HG03442 (cell line): Measurements from ENCODE around the gene PTPRH.

Experiments used
- ATAC-seq: cut with Tn5 transposase; IDR thresholded peaks from one replicate; pipeline ENCODE4 v1.9.1; 2021; ENCODE audit warnings: mild to moderate bottlenecking, moderate library complexity; ENCODE audit not compliant: unreplicated experiment

PTPRH gene

GRCh38 chr19:55245236-55245904, 36.1 kb upstream of the PTPRH start:
- no peak for ATAC-seq

GRCh38 chr19:55244004-55244680, 34.8 kb upstream of the PTPRH start:
- ATAC-seq: no peak

DNA sequence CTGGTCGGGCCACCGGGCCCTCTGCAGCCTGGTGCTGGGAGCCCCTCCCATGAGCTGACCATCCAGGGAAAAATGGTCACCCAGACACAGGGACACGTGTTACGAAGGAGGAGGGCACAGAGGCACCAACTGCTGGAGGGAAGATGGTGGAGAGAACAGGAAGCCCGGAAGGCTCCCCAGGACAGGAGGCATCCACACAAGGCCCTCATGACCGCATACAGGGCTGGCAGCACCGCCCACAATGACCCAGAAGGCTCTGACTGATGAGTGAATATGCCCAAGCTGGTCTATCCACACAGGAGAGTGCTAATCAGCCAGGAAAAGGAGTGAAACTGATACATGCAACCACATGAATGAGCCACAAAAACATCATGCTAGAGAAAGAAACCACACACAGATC, 33.2 kb upstream of the PTPRH start:
- ATAC-seq: no peak

- no peak for ATAC-seq
Measured at GRCh38 chr19:55241935-55242464, 32.7 kb upstream of the PTPRH start.

DNA sequence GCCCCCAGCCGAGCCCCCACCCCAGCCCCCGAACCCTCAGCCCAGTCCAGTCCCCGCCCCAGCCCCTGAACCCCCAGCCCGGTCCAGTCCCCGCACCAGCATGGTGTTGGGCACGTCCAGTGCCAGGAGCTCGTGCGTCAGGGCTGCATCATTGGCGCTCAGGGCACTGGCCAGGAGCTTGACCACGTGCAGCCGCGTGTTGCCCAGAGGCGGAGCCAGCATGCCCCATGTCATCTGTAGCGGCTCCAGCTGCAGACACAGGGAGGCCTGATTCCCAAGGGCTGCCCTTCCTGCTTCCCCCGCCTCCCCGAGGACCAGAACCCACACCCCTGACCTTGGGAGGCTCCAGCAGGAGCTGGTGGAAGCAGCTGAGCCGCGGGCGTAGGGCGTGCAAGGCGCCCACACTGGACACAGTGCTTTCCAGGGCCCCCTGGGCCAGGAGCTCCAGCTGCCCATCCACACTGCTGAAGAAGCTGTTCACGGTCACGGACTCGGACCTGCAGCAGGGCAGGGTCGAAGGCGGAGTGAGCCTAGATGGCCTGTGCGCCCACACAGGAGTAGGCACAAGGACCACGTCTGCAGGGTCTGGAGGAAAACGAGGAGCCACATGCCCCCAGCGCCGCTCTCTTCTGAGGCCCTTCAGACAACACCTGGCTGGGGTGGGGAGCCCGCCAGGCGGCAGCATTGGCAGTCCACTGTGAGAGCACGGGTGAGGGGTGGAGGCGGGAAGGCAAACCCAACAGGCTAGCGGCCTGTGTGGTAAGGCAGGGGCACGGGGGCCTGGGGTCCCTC, 32.0 kb upstream of the PTPRH start:
- no peak for ATAC-seq

DNA sequence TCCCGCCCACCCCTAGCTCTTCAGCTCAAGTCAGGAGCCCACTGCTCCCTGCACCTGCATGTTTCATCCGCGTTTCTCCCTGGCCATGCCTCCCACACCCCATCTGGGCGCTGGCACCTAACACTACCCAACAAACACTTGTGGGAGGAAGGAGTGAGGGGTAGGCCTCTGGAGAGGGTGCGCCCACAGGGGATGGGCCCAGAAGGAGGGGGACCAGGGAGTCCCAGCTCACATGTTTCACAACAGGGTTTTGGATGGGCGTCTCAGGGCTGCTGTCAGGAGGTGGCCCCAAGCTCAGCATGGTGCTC, 31.4 kb upstream of the PTPRH start:
- no peak for ATAC-seq

DNA sequence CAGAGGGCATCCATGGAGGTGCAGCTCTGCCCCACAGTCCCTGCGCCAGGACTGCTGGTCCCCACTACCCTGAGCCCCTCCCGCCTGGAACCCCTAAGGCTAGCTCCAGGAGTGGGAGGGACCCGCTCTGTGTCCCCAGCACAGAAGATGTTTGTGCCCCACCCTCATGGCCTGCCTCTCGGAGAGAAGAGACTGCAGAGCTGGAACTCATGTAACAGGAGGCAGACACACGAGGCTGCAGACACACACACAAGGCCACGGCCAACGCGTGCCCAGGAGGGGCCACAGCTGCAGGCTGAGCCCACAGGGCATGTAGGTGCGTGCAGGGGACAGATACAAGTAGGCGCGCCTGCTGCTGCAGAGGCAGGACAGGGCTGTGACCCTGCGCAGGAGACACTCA, 29.7 kb upstream of the PTPRH start:
- ATAC-seq: no peak

- no peak for ATAC-seq
Measured at GRCh38 chr19:55238030-55238429, 28.7 kb upstream of the PTPRH start.

GRCh38 chr19:55232986-55233385, 23.7 kb upstream of the PTPRH start:
- no peak for ATAC-seq

DNA sequence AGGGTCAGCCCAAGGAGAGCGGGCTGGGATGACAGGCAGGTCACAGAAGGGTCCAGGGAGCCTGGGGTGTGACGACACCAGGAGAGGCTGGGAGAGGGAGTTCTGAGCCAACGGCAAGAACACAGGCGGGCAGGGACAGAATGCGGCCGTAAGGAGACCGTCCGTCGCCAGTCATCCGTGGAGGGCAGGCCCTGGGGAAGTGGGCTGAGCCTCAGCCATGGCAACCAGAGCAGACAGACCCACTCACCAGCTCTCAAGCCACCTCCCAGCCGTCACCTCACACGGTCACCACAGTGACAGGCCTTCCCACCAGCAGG, 22.9 kb upstream of the PTPRH start:
- ATAC-seq: no peak

- no peak for ATAC-seq
Measured at GRCh38 chr19:55231391-55232285, 22.3 kb upstream of the PTPRH start.

GRCh38 chr19:55230780-55231179, 21.5 kb upstream of the PTPRH start:
- ATAC-seq: no peak

GRCh38 chr19:55230329-55230728, 21.0 kb upstream of the PTPRH start:
- ATAC-seq: no peak

DNA sequence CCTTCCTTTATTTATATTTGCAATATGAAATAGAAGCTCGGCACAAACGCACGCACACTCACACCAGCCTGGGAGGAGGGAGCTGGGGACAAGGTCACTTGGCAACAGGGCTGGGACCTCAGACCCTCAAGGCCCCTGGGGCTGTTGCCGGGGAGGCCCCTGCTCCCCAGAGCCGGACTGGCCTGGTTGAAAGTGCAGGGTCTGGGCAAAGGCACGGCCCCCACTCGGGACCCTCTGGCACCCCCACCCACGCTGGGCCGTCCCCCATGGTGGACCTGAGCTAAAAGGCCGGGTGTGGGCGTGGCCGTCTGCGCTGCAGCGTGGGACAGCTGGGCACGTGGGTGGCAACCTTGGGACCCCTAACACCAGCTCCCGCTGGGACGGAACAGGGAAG, 20.5 kb upstream of the PTPRH start:
- no peak for ATAC-seq

GRCh38 chr19:55229145-55229788, 20.0 kb upstream of the PTPRH start:
- no peak for ATAC-seq

DNA sequence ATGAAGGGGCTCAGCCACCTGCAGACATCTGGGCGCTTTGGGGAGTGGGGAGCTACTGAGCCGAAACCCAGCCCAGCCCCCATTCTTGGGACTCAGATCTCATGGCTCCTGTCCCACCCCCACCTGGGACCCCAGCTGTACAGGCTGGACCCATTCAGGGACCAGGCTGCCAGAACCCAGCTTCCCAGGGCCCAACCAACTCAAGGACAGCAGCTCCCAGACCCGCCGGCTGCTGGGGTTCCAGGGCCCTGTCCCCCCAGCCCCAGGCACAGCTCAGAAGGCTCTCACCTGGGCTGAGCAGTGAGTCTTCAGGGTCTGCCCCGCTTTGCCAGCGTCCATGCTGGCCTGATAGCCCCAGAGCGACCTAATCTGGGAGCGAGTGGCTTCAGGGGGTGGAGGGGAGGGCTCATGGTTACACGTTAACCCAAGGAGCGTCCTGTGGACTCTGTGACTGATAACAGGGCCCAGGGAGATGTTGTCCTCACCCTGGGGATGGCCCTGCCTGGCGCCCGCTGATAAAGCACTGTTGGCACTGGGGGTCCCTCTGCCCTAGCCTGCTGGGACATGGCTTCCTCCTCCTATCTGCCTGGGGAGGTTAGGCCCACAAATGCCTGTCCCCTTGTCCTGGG, 19.2 kb upstream of the PTPRH start, which contains the start of gene TMEM86B:
TSS of gene TMEM86B (minus strand) at position 361 of the 629 bp plus-strand sequence. CDS start at position 339, 22 bp downstream.
- no peak for ATAC-seq

- ATAC-seq: no peak
Measured at GRCh38 chr19:55228015-55228391, 18.7 kb upstream of the PTPRH start.

DNA sequence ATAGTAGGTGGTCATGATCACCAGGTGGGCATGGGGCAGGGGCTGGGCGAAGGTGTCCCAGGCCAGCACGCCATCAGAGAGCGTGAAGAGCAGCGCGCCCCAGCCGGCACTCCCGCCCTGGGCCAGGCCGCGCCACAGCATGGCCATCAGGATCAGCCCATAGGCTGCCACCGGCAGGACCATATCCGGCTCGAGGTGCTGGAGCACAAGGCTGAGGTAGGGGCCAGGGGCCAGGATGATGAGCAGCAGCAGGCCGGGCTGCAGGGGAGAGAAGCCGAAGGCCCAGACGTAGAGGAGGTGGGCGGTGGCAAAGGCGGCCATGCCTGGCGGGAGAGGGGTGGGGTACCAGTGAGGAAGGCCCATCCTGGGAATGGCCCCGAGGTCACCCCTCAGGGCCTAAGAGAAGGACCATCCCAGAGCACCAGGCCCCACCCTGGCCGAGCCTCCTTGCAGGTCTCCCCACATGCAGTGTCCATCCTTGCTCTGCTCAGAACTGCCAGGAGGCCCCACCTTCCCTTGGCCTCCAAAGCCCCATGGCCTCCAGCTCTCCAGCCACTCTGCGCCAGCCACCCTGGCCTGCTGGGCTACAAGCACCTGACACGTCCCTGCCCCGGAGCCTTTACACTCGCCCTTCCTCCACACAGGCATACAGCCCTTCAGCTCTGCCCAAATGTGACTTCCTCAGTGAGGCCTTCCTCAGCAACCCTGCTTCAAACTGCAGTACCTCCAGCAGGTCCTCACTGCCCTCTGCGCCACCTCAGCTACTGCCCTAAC, 18.1 kb upstream of the PTPRH start:
- no peak for ATAC-seq

- no peak for ATAC-seq
Measured at GRCh38 chr19:55226788-55227187, 17.5 kb upstream of the PTPRH start.
